Osteocyte (in vitro differentiated cells): ENCODE data around the gene PRMT9. TPM values are rescaled to one million over a fixed set of nuclear protein-coding genes. Genes with fewer than 3 reads are reported as not detected.
A peak's percentile ranks its signal among the peaks of the same experiment; 100 is the strongest.

Source experiments
- DNase-seq: peaks from one replicate; pipeline ENCODE4 v3.0.0; 2021; ENCODE audit warnings: mixed read lengths; ENCODE audit not compliant: unreplicated experiment; ENCODE audit errors: extremely low spot score
- H3K27ac Mint-ChIP-seq: one replicate; pipeline ENCODE4 v1.8.0; 2021; ENCODE audit warnings: mild to moderate bottlenecking, mixed read lengths; ENCODE audit not compliant: unreplicated experiment
- H3K27me3 Mint-ChIP-seq: one replicate; pipeline ENCODE4 v1.8.0; 2021; ENCODE audit warnings: mixed read lengths; ENCODE audit not compliant: unreplicated experiment
- H3K36me3 Mint-ChIP-seq: one replicate; pipeline ENCODE4 v1.8.0; 2021; ENCODE audit warnings: mixed read lengths; ENCODE audit not compliant: unreplicated experiment
- H3K4me1 Mint-ChIP-seq: one replicate; pipeline ENCODE4 v1.8.0; 2021; ENCODE audit warnings: mixed read lengths; ENCODE audit not compliant: unreplicated experiment
- H3K4me3 Mint-ChIP-seq: one replicate; pipeline ENCODE4 v1.8.0; 2021; ENCODE audit warnings: mild to moderate bottlenecking, moderate library complexity, mixed read lengths; ENCODE audit not compliant: unreplicated experiment
- H3K9me3 Mint-ChIP-seq: one replicate; pipeline ENCODE4 v1.8.0; 2021; ENCODE audit warnings: mixed read lengths; ENCODE audit not compliant: unreplicated experiment
- CTCF ChIP-seq: fragments of 200-600 bp; sonication (generic); IDR thresholded peaks from 2 replicates; pipeline ENCODE4 v1.5.0; 2021; ENCODE audit warnings: antibody characterized with exemption, mild to moderate bottlenecking, moderate library complexity
- total RNA-seq: library from RNA; stranded (reverse); gene quantifications from 2 replicates; pipeline ENCODE4 v1.2.1, GENCODE V29; 2021

The PRMT9 gene
- total RNA-seq, 1 donor from 2014 or later = 9.6 TPM

- H3K9me3 Mint-ChIP-seq = no peaks in the 10 kb centered on the region
- no peak for TF ChIP-seq CTCF
- DNase-seq = no peak
- H3K4me3 Mint-ChIP-seq = no peak overlapping the region
- no peak overlapping the region for H3K27ac Mint-ChIP-seq
- H3K36me3 Mint-ChIP-seq = peaks cover 35% of the 10 kb centered on the region
- H3K4me1 Mint-ChIP-seq = peaks cover 14% of the 10 kb centered on the region
- H3K27me3 Mint-ChIP-seq = no peaks in the 10 kb centered on the region
Measured at GRCh38 chr4:147643616-147644015, 40.3 kb downstream of the PRMT9 start.

- H3K27ac Mint-ChIP-seq = no peak overlapping the region
- no peaks in the 10 kb centered on the region for H3K27me3 Mint-ChIP-seq
- no peak for DNase-seq
- peaks cover 7% of the 10 kb centered on the region for H3K9me3 Mint-ChIP-seq
- H3K4me1 Mint-ChIP-seq = peaks cover 14% of the 10 kb centered on the region
- peaks cover 47% of the 10 kb centered on the region for H3K36me3 Mint-ChIP-seq
- no peak overlapping the region for H3K4me3 Mint-ChIP-seq
- TF ChIP-seq CTCF = no peak
Measured at GRCh38 chr4:147640331-147640730, 43.6 kb downstream of the PRMT9 start.

GRCh38 chr4:147639388-147639787, 44.6 kb downstream of the PRMT9 start:
- Mint-ChIP-seq H3K9me3 (peaks cover 7% of the 10 kb centered on the region), H3K36me3 (peaks cover 52% of the 10 kb centered on the region), H3K27me3 (no peaks in the 10 kb centered on the region), H3K4me1 (peaks cover 14% of the 10 kb centered on the region), H3K4me3 (no peak overlapping the region), H3K27ac (peak overlapping the region; percentile 7)
- no peak for TF ChIP-seq CTCF
- no peak for DNase-seq

GRCh38 chr4:147638942-147639341, 45.0 kb downstream of the PRMT9 start:
- Mint-ChIP-seq H3K27ac (no peak overlapping the region), H3K4me1 (peaks cover 14% of the 10 kb centered on the region), H3K9me3 (peaks cover 7% of the 10 kb centered on the region), H3K36me3 (peaks cover 55% of the 10 kb centered on the region), H3K27me3 (no peaks in the 10 kb centered on the region), H3K4me3 (no peak overlapping the region)
- TF ChIP-seq CTCF = no peak
- DNase-seq = no peak

GRCh38 chr4:147638365-147638764, 45.6 kb downstream of the PRMT9 start:
- TF ChIP-seq CTCF = no peak
- no peak overlapping the region for H3K27ac Mint-ChIP-seq
- no peaks in the 10 kb centered on the region for H3K27me3 Mint-ChIP-seq
- no peak overlapping the region for H3K4me3 Mint-ChIP-seq
- H3K9me3 Mint-ChIP-seq = peaks cover 7% of the 10 kb centered on the region
- H3K36me3 Mint-ChIP-seq = peaks cover 59% of the 10 kb centered on the region
- peaks cover 14% of the 10 kb centered on the region for H3K4me1 Mint-ChIP-seq
- DNase-seq = no peak
